ENCODE data around the gene PRRC2B. TPM values are rescaled to one million over a fixed set of nuclear protein-coding genes. Genes with fewer than 3 reads are reported as not detected.

PRRC2B gene
- total RNA-seq, 1 experiment from 2014 or later, result 200 TPM

DNA sequence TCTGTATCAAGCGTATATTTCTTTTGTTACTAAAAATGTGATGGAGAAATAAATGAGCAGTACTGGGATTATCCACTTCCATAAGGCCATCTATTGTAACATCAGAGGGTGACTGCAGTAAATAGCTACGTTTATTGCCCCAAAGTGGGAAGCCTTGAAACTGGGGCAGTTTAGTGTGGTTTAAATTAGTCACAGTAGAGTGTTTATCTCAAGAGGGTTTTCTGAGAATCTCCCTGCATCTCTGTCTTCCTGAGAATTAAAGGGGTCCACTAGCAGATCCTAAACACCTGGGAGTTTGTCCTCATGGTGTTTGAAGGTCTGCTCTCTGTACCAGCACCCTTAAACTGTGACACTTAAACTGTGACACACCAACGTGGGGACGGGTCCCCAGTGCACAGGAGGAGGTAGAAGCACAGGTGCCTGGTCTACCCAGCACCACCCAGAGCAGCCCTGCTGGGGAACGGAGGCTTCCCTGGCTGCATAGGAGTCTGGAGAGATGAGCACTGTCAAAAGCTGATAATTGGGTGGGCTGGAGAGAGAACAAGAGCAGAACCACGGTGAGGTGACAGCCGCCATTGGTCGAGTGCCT is 25.2 kb downstream of the PRRC2B start:
- Histone ChIP-seq H3K4me3 (ENCODE audit: low read depth in 2 of 2, low read length in 2 of 2) (no peak overlapping the region), H3K9me3 (ENCODE audit: control insufficient read depth, insufficient read depth, low read depth, low read length) (no peaks in the 10 kb centered on the region), H3K27ac (ENCODE audit: low read length) (peak overlapping the region; percentile 34; the same call in 1 of the 2 replicates), H3K4me1 (ENCODE audit: control insufficient read depth, insufficient read depth, low read length) (peaks cover 68% of the 10 kb centered on the region), H3K27me3 (ENCODE audit: control insufficient read depth, insufficient read depth, low read length) (no peaks in the 10 kb centered on the region), H3K36me3 (ENCODE audit: control insufficient read depth, insufficient read depth, low read length) (no peaks in the 10 kb centered on the region)
- ChIA-PET POLR2A (no interaction called here), CTCF (interaction anchor here (0.6 kb wide), 1 partner anchor 41 kb away, joined by 4 read pairs; no protein-coding TSS in a partner anchor)
- ATAC-seq (no peak), DNase-seq (ENCODE audit: low read depth, low spot score) (no peak)
- intact Hi-C loops (cut with micrococcal nuclease; ENCODE audit: unreplicated experiment), result no loop called here
- no TSS peak for BruUV-seq (replicated peaks)
- in situ Hi-C loops (cut with HindIII; ENCODE audit: low pct_unique_long_range_greater_than_20kb, low sequenced_read_pairs), result no loop called here
- TF ChIP-seq TCF7L2 (IDR thresholded peaks at IDR 0.05; ENCODE audit: low read depth, low read length), result no peak

DNA sequence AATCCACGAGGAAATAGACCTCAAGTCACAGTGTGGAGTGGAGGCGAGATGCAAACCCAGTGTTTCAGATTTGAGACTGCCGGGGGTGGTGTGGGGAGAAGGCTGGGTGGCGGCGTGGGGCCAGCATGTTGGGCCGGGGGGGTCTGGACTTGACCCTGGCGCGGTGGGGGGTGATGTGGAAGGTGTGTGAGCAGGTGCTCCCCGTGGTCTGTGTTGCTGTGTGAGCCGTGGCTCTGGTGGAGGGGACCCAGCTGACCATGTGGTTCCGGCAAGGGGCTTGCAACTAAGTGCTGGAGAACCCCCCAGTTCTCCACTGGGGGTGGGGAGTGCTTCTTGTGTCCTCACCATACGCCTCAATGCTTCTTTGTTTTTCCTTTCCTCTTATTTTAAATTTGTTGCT is 25.8 kb downstream of the PRRC2B start:
- ATAC-seq (no peak), DNase-seq (ENCODE audit: low read depth, low spot score) (no peak)
- POLR2A ChIA-PET, result interaction anchor here (0.6 kb wide), 1 partner anchor 14 kb away, joined by 8 read pairs; no protein-coding TSS in a partner anchor
- no peak overlapping the region for H3K4me3 ChIP-seq (ENCODE audit: low read depth in 2 of 2, low read length in 2 of 2)
- H3K4me1 ChIP-seq (ENCODE audit: control insufficient read depth, insufficient read depth, low read length), result peaks cover 68% of the 10 kb centered on the region
- intact Hi-C loops (cut with micrococcal nuclease; ENCODE audit: unreplicated experiment), result no loop called here
- H3K9me3 ChIP-seq (ENCODE audit: control insufficient read depth, insufficient read depth, low read depth, low read length), result no peaks in the 10 kb centered on the region
- in situ Hi-C loops (cut with HindIII; ENCODE audit: low pct_unique_long_range_greater_than_20kb, low sequenced_read_pairs), result no loop called here
- H3K36me3 ChIP-seq (ENCODE audit: control insufficient read depth, insufficient read depth, low read length), result no peaks in the 10 kb centered on the region
- CTCF ChIA-PET, result no interaction called here
- no peak overlapping the region for H3K27ac ChIP-seq (ENCODE audit: low read length)
- H3K27me3 ChIP-seq (ENCODE audit: control insufficient read depth, insufficient read depth, low read length), result no peaks in the 10 kb centered on the region
- TF ChIP-seq, protein P1, sequence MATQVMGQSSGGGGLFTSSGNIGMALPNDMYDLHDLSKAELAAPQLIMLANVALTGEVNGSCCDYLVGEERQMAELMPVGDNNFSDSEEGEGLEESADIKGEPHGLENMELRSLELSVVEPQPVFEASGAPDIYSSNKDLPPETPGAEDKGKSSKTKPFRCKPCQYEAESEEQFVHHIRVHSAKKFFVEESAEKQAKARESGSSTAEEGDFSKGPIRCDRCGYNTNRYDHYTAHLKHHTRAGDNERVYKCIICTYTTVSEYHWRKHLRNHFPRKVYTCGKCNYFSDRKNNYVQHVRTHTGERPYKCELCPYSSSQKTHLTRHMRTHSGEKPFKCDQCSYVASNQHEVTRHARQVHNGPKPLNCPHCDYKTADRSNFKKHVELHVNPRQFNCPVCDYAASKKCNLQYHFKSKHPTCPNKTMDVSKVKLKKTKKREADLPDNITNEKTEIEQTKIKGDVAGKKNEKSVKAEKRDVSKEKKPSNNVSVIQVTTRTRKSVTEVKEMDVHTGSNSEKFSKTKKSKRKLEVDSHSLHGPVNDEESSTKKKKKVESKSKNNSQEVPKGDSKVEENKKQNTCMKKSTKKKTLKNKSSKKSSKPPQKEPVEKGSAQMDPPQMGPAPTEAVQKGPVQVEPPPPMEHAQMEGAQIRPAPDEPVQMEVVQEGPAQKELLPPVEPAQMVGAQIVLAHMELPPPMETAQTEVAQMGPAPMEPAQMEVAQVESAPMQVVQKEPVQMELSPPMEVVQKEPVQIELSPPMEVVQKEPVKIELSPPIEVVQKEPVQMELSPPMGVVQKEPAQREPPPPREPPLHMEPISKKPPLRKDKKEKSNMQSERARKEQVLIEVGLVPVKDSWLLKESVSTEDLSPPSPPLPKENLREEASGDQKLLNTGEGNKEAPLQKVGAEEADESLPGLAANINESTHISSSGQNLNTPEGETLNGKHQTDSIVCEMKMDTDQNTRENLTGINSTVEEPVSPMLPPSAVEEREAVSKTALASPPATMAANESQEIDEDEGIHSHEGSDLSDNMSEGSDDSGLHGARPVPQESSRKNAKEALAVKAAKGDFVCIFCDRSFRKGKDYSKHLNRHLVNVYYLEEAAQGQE (IDR thresholded peaks at IDR 0.05; ENCODE audit: insufficient read depth in 1 of 2, low read depth in 2 of 2, low read length in 1 of 2), result no peak
- BruUV-seq (replicated peaks), result no TSS peak

DNA sequence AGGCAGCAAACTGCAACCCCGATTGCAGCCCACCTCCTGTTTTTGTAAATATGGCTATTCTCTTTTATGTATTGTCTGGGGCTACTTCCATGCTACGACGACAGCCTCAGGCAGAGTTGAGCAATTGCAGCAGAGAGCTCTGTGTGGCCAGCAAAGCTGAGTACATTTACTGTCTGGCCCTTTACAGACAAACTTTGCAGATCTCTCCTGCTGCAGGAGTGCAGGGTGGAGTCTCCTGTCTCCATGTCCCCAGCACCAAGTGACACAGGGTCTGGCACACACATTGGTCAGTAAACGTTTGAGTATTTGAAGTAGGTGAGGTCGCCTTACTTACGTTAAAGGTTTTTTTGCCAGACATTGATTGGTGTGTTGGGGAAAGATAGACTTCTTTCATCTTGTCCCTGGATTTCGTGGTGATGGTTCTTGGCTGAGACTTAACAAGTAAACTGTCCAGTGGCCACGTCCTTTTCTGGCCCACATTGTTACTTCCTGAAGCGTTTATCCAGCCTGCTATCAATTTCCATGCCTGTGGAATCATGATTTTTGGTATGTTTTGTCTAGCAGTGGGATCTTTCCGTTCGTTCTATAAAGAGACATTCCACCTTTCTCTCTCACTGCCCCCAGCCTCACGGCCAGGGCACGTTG is 27.2 kb downstream of the PRRC2B start:
- Histone ChIP-seq H3K27ac (ENCODE audit: low read length) (peak overlapping the region; percentile 57; the same call in 1 of the 2 replicates), H3K9me3 (ENCODE audit: control insufficient read depth, insufficient read depth, low read depth, low read length) (no peaks in the 10 kb centered on the region), H3K36me3 (ENCODE audit: control insufficient read depth, insufficient read depth, low read length) (no peaks in the 10 kb centered on the region), H3K4me3 (ENCODE audit: low read depth in 2 of 2, low read length in 2 of 2) (no peak overlapping the region; a peak in 1 of 4 replicates), H3K4me1 (ENCODE audit: control insufficient read depth, insufficient read depth, low read length) (peaks cover 64% of the 10 kb centered on the region), H3K27me3 (ENCODE audit: control insufficient read depth, insufficient read depth, low read length) (no peaks in the 10 kb centered on the region)
- no TSS peak for BruUV-seq (replicated peaks)
- CTCF ChIA-PET, result interaction anchor here (0.6 to 1.0 kb wide), 2 partner anchors 70 to 71 kb away, joined by 3 read pairs; no protein-coding TSS in a partner anchor
- POLR2A ChIA-PET, result no interaction called here
- TF ChIP-seq, protein P2, sequence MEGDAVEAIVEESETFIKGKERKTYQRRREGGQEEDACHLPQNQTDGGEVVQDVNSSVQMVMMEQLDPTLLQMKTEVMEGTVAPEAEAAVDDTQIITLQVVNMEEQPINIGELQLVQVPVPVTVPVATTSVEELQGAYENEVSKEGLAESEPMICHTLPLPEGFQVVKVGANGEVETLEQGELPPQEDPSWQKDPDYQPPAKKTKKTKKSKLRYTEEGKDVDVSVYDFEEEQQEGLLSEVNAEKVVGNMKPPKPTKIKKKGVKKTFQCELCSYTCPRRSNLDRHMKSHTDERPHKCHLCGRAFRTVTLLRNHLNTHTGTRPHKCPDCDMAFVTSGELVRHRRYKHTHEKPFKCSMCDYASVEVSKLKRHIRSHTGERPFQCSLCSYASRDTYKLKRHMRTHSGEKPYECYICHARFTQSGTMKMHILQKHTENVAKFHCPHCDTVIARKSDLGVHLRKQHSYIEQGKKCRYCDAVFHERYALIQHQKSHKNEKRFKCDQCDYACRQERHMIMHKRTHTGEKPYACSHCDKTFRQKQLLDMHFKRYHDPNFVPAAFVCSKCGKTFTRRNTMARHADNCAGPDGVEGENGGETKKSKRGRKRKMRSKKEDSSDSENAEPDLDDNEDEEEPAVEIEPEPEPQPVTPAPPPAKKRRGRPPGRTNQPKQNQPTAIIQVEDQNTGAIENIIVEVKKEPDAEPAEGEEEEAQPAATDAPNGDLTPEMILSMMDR (IDR thresholded peaks at IDR 0.05), result no peak; the same call in 1 of the 2 replicates
- TF ChIP-seq TCF7L2 (IDR thresholded peaks at IDR 0.05; ENCODE audit: low read depth, low read length), result 0 out of 2 replicates have a peak, but pooled peaks have one; percentile 36
- DNase-seq (ENCODE audit: low read depth, low spot score) (no peak), ATAC-seq (peak; percentile 59)
- in situ Hi-C loops (cut with HindIII; ENCODE audit: low pct_unique_long_range_greater_than_20kb, low sequenced_read_pairs) (no loop called here), intact Hi-C loops (cut with micrococcal nuclease; ENCODE audit: unreplicated experiment) (no loop called here)

Measured in Panc1 (cell line).